HG03095 (cell line): Measurements from ENCODE around the gene SMARCD2.
A peak's percentile ranks its signal among the peaks of the same experiment; 100 is the strongest.
"Not testable (repeated sequence)": the region's sequence is repeated elsewhere in the genome, so short reads cannot be mapped to it uniquely, and the experiment has no call there.

Source experiments
- ATAC-seq: cut with Tn5 transposase; IDR thresholded peaks from one replicate; pipeline ENCODE4 v1.9.1; 2021; ENCODE audit warnings: moderate library complexity; ENCODE audit not compliant: unreplicated experiment

Gene SMARCD2

GRCh38 chr17:63842540-63843386, at the start of gene SMARCD2:
SMARCD2 (minus strand) TSS chr17:63842685; CDS start chr17:63842674, 11 bp downstream.
- peak; percentile 64 for ATAC-seq

- not testable (repeated sequence) for ATAC-seq
Measured at GRCh38 chr17:63889026-63889848, 46.8 kb upstream of the SMARCD2 start.

GRCh38 chr17:63885119-63885518, 42.6 kb upstream of the SMARCD2 start:
- ATAC-seq, result not testable (repeated sequence)

- not testable (repeated sequence) for ATAC-seq
Measured at GRCh38 chr17:63882626-63883126, 40.2 kb upstream of the SMARCD2 start.

- ATAC-seq, result no peak
Measured at GRCh38 chr17:63881935-63882601, 39.6 kb upstream of the SMARCD2 start, which contains the start of gene GH2. GH2 (minus strand) TSS chr17:63881944; CDS start chr17:63881801, 143 bp downstream.

- not testable (repeated sequence) for ATAC-seq
Measured at GRCh38 chr17:63881337-63881736, 38.9 kb upstream of the SMARCD2 start.

GRCh38 chr17:63880706-63881105, 38.2 kb upstream of the SMARCD2 start:
- no peak for ATAC-seq

- ATAC-seq, result not testable (repeated sequence)
Measured at GRCh38 chr17:63878413-63878812, 35.9 kb upstream of the SMARCD2 start.

- ATAC-seq, result not testable (repeated sequence)
Measured at GRCh38 chr17:63874693-63875092, 32.2 kb upstream of the SMARCD2 start.

GRCh38 chr17:63874061-63874626, 31.7 kb upstream of the SMARCD2 start:
- not testable (repeated sequence) for ATAC-seq

- not testable (repeated sequence) for ATAC-seq
Measured at GRCh38 chr17:63873577-63873976, 31.1 kb upstream of the SMARCD2 start, which contains the start of gene CSH2. CSH2 (minus strand) TSS chr17:63873677; CDS start chr17:63873614, 63 bp downstream.

- not testable (repeated sequence) for ATAC-seq
Measured at GRCh38 chr17:63871646-63872365, 29.3 kb upstream of the SMARCD2 start.

- not testable (repeated sequence) for ATAC-seq
Measured at GRCh38 chr17:63870292-63870665, 27.8 kb upstream of the SMARCD2 start.

GRCh38 chr17:63869491-63870291, 27.2 kb upstream of the SMARCD2 start:
- ATAC-seq, result not testable (repeated sequence)

GRCh38 chr17:63866625-63867024, 24.1 kb upstream of the SMARCD2 start:
- ATAC-seq, result not testable (repeated sequence)

GRCh38 chr17:63859257-63859656, 16.8 kb upstream of the SMARCD2 start:
- no peak for ATAC-seq

- ATAC-seq, result not testable (repeated sequence)
Measured at GRCh38 chr17:63856425-63856824, 13.9 kb upstream of the SMARCD2 start.

GRCh38 chr17:63855185-63855584, 12.7 kb upstream of the SMARCD2 start:
- no peak for ATAC-seq

GRCh38 chr17:63854709-63855108, 12.2 kb upstream of the SMARCD2 start:
- ATAC-seq, result no peak
